CD1c-positive myeloid dendritic cell (primary cell): ENCODE data around the gene SLC24A4.
A peak's percentile ranks its signal among the peaks of the same experiment; 100 is the strongest.

ENCODE experiments used
- DNase-seq: peaks from one replicate; pipeline ENCODE4 v3.0.0-alpha.2; 2016; ENCODE audit errors: extremely low spot score

The SLC24A4 gene

GRCh38 chr14:92475451-92476187, 152.7 kb downstream of the SLC24A4 start:
- peak; percentile 83 for DNase-seq

DNA sequence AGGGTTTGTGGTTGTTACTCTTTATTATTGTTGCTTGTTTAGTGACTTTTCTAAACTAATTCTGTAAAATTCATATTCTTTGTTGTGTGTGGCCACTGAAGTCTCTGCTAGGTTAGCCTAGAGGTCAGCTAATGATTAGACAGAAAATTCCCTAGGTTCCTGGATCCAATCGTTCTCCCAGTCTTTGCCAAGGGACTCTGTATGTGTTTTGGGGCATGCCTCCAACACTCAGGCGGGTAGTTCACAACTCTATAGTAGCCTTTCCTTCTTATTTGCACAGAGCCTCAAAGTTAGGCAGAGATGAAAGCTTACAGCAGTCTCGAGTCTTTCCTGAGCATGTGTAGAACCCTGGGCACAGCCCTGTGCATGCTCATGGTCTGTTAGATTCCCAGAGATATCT, 157.9 kb downstream of the SLC24A4 start:
- DNase-seq = no peak

- DNase-seq = no peak
Observed at GRCh38 chr14:92481386-92481785, 158.4 kb downstream of the SLC24A4 start.

DNA sequence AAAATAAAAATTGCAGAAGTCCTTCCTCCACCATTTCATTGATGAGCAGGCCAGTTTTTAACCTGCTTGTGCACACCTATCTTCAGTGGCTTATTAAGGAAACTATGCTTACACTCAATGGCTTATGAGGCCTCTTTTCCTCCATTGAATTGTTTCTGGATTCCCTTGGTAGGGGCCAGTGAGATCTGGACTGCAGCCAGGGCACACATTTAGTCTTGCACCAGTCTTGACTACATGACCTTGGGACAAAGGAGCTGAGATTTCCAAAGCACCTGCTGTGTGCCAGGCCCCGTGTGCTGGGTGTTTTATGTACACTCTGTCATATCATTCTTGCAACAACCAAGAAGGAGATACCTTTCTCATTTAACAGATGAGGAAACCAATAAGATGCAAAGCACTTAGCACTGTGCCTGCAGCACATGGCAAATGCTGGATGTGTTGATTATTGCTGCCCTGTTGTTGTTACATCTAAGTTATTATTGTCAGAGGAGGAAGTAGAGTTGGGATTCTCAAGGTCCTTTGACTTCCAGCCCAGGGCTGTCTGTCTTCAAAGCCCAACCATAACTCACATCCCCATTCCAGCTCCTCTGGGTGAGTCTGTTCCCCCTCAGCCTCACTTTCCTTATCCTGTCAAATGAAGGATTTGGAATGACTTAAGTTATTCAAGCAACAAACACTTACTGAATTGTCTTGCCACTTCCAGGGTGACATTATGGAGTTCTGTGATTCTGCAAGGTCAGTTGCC, 159.0 kb downstream of the SLC24A4 start:
- DNase-seq = no peak

GRCh38 chr14:92482621-92483319, 159.8 kb downstream of the SLC24A4 start:
- DNase-seq = no peak

DNA sequence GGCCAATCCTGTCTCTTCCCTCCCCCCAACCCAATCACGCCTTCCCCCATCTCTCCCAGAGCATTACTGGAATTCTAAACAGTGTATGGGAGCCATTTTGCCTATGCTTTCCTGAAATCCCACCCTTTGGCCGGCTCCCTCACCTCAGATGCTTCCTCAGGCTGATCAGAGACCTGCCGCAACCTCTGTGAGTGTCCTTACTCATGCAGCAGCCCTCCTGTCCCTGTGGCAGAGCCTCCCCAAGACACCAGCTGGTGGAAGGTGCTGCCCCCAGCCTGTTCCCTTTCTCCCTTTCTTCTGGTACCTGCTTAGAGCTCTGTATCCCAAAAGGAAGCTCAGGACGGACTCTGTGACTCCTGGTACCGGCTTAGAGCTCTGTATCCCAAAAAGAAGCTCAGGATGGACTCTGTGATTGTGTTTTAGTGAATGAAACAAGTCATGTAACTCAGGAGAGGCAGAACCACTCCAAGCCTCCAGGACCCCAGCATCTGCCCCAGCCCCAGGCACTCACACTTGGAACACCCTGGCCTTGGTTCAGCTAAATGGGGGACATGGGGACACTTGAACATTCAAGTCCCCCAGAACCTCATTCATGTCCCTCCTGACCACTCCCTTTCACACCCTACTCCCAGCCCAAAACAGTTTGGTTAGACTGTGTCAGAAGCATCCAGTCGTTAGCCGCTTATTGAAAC, 161.3 kb downstream of the SLC24A4 start:
- no peak for DNase-seq

GRCh38 chr14:92486881-92487280, 163.9 kb downstream of the SLC24A4 start:
- DNase-seq = no peak

GRCh38 chr14:92487513-92488133, 164.7 kb downstream of the SLC24A4 start:
- peak; percentile 34 for DNase-seq

DNA sequence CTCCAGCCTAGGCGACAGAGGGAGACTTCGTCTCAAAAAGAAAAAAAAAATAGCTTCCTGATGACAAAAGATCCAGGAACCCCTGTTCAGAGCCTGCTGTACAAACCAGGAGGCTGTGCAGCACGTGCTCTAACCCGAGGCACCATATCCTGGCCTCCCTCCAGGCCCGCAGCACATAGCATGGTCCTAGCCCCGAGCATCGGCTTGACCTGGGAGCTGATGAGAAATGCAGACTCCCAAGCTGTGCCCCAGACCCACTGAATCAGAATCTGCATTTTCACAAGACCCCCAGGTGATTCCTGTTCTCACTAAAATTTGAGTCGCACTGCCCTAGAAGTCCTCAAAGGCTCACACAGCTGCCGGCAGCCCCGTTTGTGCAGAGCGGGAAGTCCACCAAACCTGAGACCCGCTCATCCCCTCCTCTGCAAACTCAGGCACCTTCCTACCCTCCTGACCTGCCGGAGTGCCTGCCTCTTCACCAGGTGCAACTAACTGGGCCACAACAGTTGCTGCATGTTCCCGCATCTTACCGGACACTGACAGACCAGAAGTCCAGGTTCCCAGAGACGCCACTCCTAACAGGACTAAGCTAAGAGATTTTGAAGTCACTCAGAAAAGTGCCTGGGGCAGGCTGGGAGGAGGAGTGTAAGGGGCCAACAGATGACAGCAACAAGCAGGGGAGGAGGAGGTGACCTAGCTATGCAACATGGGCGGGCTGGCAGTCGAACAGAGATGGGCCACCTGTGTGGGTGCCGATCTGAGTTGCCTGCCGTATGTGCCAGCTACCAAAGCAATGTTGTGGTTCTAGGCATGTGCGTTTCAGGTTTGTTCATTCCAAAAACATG, 166.7 kb downstream of the SLC24A4 start:
- DNase-seq = no peak

GRCh38 chr14:92490239-92490959, 167.4 kb downstream of the SLC24A4 start:
- peak; percentile 44 for DNase-seq

DNA sequence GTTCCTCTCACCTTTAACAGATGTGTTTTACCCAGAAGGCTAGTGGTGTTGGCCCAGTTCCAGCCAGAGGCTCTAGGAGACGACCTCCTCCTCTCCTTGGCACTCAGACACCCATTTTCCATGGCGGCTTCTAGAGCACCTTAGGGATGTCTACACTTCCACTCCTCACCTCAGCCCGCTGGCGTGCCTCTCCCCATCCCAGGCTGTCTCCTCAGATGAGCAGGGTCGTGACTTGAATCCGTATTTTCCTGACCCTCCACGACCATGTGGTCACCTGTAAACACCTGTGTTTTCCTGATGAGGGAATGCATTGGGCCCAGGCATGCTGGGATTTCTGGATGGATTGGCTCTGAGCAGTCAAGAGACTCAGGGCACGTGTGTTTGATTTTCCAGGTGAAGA, 168.8 kb downstream of the SLC24A4 start:
- DNase-seq = no peak

- peak; percentile 72 for DNase-seq
Observed at GRCh38 chr14:92492258-92492657, 169.3 kb downstream of the SLC24A4 start.

DNA sequence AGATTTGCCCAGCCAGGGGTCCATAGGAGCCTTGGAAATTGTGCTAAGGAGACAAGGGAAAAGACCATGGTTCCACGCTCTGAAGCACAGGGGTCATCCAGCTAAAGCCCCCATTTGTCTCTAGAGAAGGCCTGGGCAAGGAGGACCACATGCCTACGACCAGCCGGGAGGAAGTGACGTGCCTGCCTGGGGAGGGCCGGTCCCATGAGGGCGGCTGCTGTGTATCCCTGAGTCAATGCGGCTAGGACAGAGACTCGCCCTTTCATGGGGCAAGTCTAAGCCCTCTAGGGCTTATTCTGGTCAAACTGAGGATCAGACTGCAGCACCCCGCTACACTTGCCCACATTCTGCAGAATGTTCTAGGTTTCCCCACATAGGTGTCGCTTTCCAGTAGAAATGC, 170.1 kb downstream of the SLC24A4 start:
- DNase-seq = no peak

DNA sequence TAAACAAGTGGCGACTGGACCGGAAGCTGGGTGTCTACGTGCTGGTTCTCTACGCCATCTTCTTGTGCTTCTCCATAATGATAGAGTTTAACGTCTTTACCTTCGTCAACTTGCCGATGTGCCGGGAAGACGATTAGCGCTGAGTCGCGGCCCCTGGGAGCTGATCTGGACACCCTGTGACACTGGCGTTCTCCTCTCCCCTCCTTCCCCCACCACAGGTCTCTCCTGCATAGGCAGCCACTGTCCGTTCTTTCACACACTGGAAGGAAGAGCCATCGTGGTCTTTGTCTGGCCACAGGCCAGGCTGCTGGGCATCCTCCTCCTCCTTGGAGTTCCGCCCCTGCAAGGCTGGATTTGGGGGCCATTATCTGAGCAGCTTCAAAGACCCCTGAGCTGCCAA, 170.5 kb downstream of the SLC24A4 start:
- no peak for DNase-seq

DNA sequence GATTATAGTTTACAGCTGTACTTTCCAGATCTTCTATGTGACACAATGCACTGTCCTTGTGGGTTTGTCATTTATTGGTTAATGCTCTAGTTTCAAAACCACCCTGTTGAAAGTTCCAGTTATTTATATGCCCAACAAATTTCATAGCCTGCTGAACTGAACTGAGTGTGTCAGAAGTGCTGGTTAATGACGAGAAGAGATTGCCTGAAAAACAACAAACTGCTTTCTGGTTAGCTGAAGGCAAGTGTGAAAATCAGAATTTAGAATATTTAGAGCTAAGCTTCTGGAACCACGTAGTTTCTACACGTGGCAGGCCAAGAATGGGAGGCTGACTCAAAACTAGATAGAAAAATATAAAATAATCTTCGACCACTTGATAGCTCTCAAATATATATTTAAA, 171.5 kb downstream of the SLC24A4 start:
- peak; percentile 39 for DNase-seq

DNA sequence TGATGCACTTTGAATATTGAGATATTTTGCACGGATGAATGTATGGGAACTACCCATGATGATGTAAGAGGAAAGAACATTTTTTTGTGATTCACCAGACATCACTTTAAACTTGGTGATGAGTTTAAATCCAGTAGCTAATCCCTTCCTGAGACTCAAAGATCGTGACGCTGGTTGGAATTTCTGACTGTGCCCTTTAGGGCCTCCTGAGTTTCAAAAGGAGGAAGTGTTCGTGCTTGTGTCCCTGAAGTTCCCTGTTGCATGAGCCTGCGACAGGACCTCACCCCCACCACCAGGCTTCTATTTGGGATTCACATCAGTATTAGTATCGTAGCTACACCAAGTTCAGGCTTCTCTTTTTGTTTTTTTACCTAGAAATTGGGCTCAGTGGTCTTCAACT, 172.1 kb downstream of the SLC24A4 start:
- DNase-seq = peak; percentile 91

GRCh38 chr14:92496191-92496857, 173.4 kb downstream of the SLC24A4 start:
- DNase-seq = peak; percentile 45

- no peak for DNase-seq
Observed at GRCh38 chr14:92497391-92497790, 174.4 kb downstream of the SLC24A4 start.

- no peak for DNase-seq
Observed at GRCh38 chr14:92499234-92499633, 176.3 kb downstream of the SLC24A4 start.
